Measurements from ENCODE around the gene MRPL33.
A peak's percentile ranks its signal among the peaks of the same experiment; 100 is the strongest.

Gene MRPL33

GRCh38 chr2:27808418-27808817 is 36.9 kb downstream of the MRPL33 start:
- DNase-seq (ENCODE audit: low spot score) (no peak), FAIRE-seq (no peak)

- FAIRE-seq, result no peak
- DNase-seq (ENCODE audit: low spot score), result no peak
Observed at GRCh38 chr2:27808984-27809383, 37.5 kb downstream of the MRPL33 start.

GRCh38 chr2:27809761-27810241 is 38.3 kb downstream of the MRPL33 start:
- DNase-seq (ENCODE audit: low spot score), result peak; percentile 72
- peak; percentile 91 for FAIRE-seq

- DNase-seq (ENCODE audit: low spot score) (no peak), FAIRE-seq (no peak)
Observed at GRCh38 chr2:27810455-27810854, 38.9 kb downstream of the MRPL33 start.

- DNase-seq (ENCODE audit: low spot score) (no peak), FAIRE-seq (no peak)
Observed at GRCh38 chr2:27811768-27812167, 40.2 kb downstream of the MRPL33 start.

GRCh38 chr2:27814758-27815157 is 43.2 kb downstream of the MRPL33 start:
- peak; percentile 58 for FAIRE-seq
- no peak for DNase-seq (ENCODE audit: low spot score)

- FAIRE-seq (no peak), DNase-seq (ENCODE audit: low spot score) (no peak)
Observed at GRCh38 chr2:27815860-27816438, 44.4 kb downstream of the MRPL33 start.

GRCh38 chr2:27822049-27822448 is 50.5 kb downstream of the MRPL33 start:
- FAIRE-seq, result no peak
- DNase-seq (ENCODE audit: low spot score), result no peak

- DNase-seq (ENCODE audit: low spot score) (no peak), FAIRE-seq (no peak)
Observed at GRCh38 chr2:27823135-27823534, 51.6 kb downstream of the MRPL33 start.

- FAIRE-seq (no peak), DNase-seq (ENCODE audit: low spot score) (no peak)
Observed at GRCh38 chr2:27823569-27823968, 52.0 kb downstream of the MRPL33 start.

GRCh38 chr2:27824401-27824800 is 52.9 kb downstream of the MRPL33 start:
- FAIRE-seq (no peak), DNase-seq (ENCODE audit: low spot score) (no peak)

GRCh38 chr2:27828305-27828704 is 56.8 kb downstream of the MRPL33 start:
- DNase-seq (ENCODE audit: low spot score), result no peak
- no peak for FAIRE-seq

Measured in urothelium cell line (cell line).